IMR-90 (cell line): ENCODE data around the gene TFDP2. TPM values are rescaled to one million over a fixed set of nuclear protein-coding genes. Genes with fewer than 3 reads are reported as not detected.

Experiments used
- ATAC-seq: fragments of 200-7000 bp; cut with Tn5 transposase; 2 replicates; pipeline ENCODE4 v1.9.1; 2020; ENCODE audit warnings: low read depth, mild to moderate bottlenecking, moderate library complexity
- BruUV-seq: library from RNA; stranded (reverse); fragments of 400-500 nt; replicated peaks from 2 replicates; lab custom pipeline; 2021; lab: Mats Ljungman, UMichigan
- CTCF ChIA-PET: fragments of 300-600 bp; formaldehyde crosslinking; extraction: SDS; loops from one replicate; lab custom pipeline; 2021; ENCODE audit warnings: antibody characterized with exemption; lab: Yijun Ruan, JAX
- POLR2A ChIA-PET: fragments of 300-600 bp; sonication (Branson Sonifier 250); formaldehyde crosslinking; loops from one replicate; lab custom pipeline; 2022; ENCODE audit warnings: antibody characterized with exemption; ENCODE audit not compliant: unreplicated experiment; lab: Charles Lee
- DNase-seq: peaks from one replicate; pipeline ENCODE4 v3.0.0; 2013
- H2AFZ ChIP-seq: replicated peaks from 2 replicates; pipeline ENCODE3; 2013; ENCODE audit warnings: low read length, mild to moderate bottlenecking; ENCODE audit not compliant: poor library complexity
- H2AK5ac ChIP-seq: 2 replicates; pipeline ENCODE4 v1.6.1; 2013; ENCODE audit warnings: low read depth, low read length, inconsistent platforms
- H2AK9ac ChIP-seq: replicated peaks from 2 replicates; pipeline ENCODE3; 2013; ENCODE audit warnings: mild to moderate bottlenecking, low read depth, low read length, moderate library complexity; ENCODE audit not compliant: poor library complexity
- H2BK120ac ChIP-seq: 2 replicates; pipeline ENCODE4 v1.6.1; 2013; ENCODE audit warnings: low read depth, low read length, inconsistent platforms
- H2BK15ac ChIP-seq: 3 replicates; pipeline ENCODE4 v1.6.1; 2013; ENCODE audit warnings: low read depth, low read length, inconsistent platforms
- H2BK20ac ChIP-seq: 2 replicates; pipeline ENCODE4 v1.6.1; 2013; ENCODE audit warnings: low read depth, mild to moderate bottlenecking, inconsistent platforms, low read length, moderate library complexity
- H2BK5ac ChIP-seq: 2 replicates; pipeline ENCODE4 v1.6.1; 2013; ENCODE audit warnings: mild to moderate bottlenecking, low read depth, low read length, inconsistent platforms; ENCODE audit not compliant: poor library complexity, severe bottlenecking
- H3K14ac ChIP-seq: replicated peaks from 2 replicates; pipeline ENCODE4 v1.6.1; 2013; ENCODE audit warnings: low read depth, low read length, inconsistent platforms
- H3K18ac ChIP-seq: 2 replicates; pipeline ENCODE4 v1.6.1; 2013; ENCODE audit warnings: low read depth, low read length, control low read depth
- H3K23ac ChIP-seq: 2 replicates; pipeline ENCODE4 v1.6.1; 2013; ENCODE audit warnings: low read depth, low read length, inconsistent platforms
- H3K27ac ChIP-seq: 2 replicates; pipeline ENCODE4 v1.5.1; 2013; ENCODE audit warnings: mild to moderate bottlenecking, control low read depth, low read length; ENCODE audit not compliant: insufficient read depth
- H3K27me3 ChIP-seq: 2 replicates; pipeline ENCODE4 v1.6.1; 2013; ENCODE audit warnings: low read length; ENCODE audit not compliant: control insufficient read depth, insufficient read depth
- H3K36me3 ChIP-seq: 2 replicates; pipeline ENCODE4 v1.6.1; 2013; ENCODE audit warnings: low read length, mixed read lengths; ENCODE audit not compliant: control insufficient read depth, insufficient read depth
- H3K4ac ChIP-seq: 2 replicates; pipeline ENCODE4 v1.6.1; 2013; ENCODE audit warnings: low read depth, low read length, inconsistent platforms
- H3K4me1 ChIP-seq: 2 replicates; pipeline ENCODE4 v1.6.1; 2013; ENCODE audit warnings: low read length, mixed read lengths; ENCODE audit not compliant: control insufficient read depth, insufficient read depth
- H3K4me2 ChIP-seq: 2 replicates; pipeline ENCODE4 v1.6.1; 2013; ENCODE audit warnings: low read depth, mild to moderate bottlenecking, control low read depth, low read length, moderate library complexity
- H3K4me3 ChIP-seq: 2 replicates; pipeline ENCODE4 v1.5.1; 2013; ENCODE audit warnings: low read depth, mild to moderate bottlenecking, control low read depth, low read length, moderate library complexity; ENCODE audit not compliant: insufficient read depth
- H3K56ac ChIP-seq: 2 replicates; pipeline ENCODE4 v1.6.1; 2013; ENCODE audit warnings: low read length, inconsistent platforms; ENCODE audit not compliant: insufficient read depth; ENCODE audit errors: extremely low read depth
- H3K79me1 ChIP-seq, 2 experiments: 2 replicates each; pipeline ENCODE4 v1.6.1; 2013; ENCODE audit warnings: low read length in 2 of 2, inconsistent platforms in 1 of 2, low read depth in 1 of 2
- H3K9ac ChIP-seq: 2 replicates; pipeline ENCODE4 v1.6.1; 2013; ENCODE audit warnings: low read depth, low read length, control low read depth
- H3K9me1 ChIP-seq: 2 replicates; pipeline ENCODE4 v1.6.1; 2013; ENCODE audit warnings: low read length, inconsistent platforms; ENCODE audit not compliant: insufficient read depth
- H3K9me3 ChIP-seq: 2 replicates; pipeline ENCODE4 v1.6.1; 2013; ENCODE audit warnings: low read length; ENCODE audit not compliant: control insufficient read depth, insufficient read depth
- H4K20me1 ChIP-seq: 2 replicates; pipeline ENCODE4 v1.6.1; 2013; ENCODE audit warnings: low read length, inconsistent platforms; ENCODE audit not compliant: insufficient read depth
- H4K5ac ChIP-seq: 2 replicates; pipeline ENCODE4 v1.6.1; 2013; ENCODE audit warnings: mild to moderate bottlenecking, low read depth, low read length, control low read depth
- H4K8ac ChIP-seq, 2 experiments: 2 replicates each; pipeline ENCODE4 v1.6.1; 2013; ENCODE audit warnings: low read depth in 2 of 2, low read length in 2 of 2, control low read depth in 1 of 2, inconsistent platforms in 1 of 2
- H4K91ac ChIP-seq: 2 replicates; pipeline ENCODE4 v1.6.1; 2013; ENCODE audit warnings: low read depth, low read length, inconsistent platforms; ENCODE audit not compliant: insufficient read depth
- RFX5 ChIP-seq: IDR thresholded peaks from 2 replicates; pipeline ENCODE4 v1.8.0; 2012; ENCODE audit warnings: low read depth, mild to moderate bottlenecking, low read length, moderate library complexity
- WGBS, 2 experiments: methylation state at CpG; one replicate each; pipeline versions ENCODE4 v1.1.5 to v1.1.7; 2013; ENCODE audit warnings: missing lambda C conversion rate in 2 of 2; ENCODE audit not compliant: insufficient read length in 1 of 2; ENCODE audit errors: extremely low coverage in 2 of 2; 5-methylcytosine and 5-hydroxymethylcytosine counted together
- dilution Hi-C: fragments of 300-500 bp; cut with HindIII; formaldehyde crosslinking; loops from one replicate; pipeline ENCODE4 v1.14.3; 2018; ENCODE audit warnings: low sequenced_read_pairs; ENCODE audit not compliant: unreplicated experiment
- in situ Hi-C: fragments of 300-500 bp; cut with MboI; formaldehyde crosslinking; loops from 3 replicates; pipeline ENCODE4 v1.14.3; 2019; ENCODE audit warnings: low sequenced_read_pairs, inconsistent platforms, mixed read lengths
- intact Hi-C: fragments of 100-400 bp; cut with micrococcal nuclease; formaldehyde crosslinking; loops from 2 replicates; pipeline ENCODE4 v1.10.0; 2022
- polyA plus RNA-seq, 3 experiments: library from polyadenylated mRNA; depleted of rRNA; stranded (reverse); fragments of >200 nt; gene quantifications; 2 replicates each; pipeline ENCODE4 v1.2.3, GENCODE V29; 2012; ENCODE audit warnings: low replicate concordance in 1 of 3
- total RNA-seq: library from RNA; depleted of rRNA; stranded (reverse); fragments of >200 nt; gene quantifications from 2 replicates; pipeline ENCODE4 v1.2.3, GENCODE V29; 2012

Gene TFDP2
- total and polyA plus RNA-seq, 2 of the 4 experiments (the other 2 are of a cell fraction), result 10.7 to 23.7 TPM

DNA sequence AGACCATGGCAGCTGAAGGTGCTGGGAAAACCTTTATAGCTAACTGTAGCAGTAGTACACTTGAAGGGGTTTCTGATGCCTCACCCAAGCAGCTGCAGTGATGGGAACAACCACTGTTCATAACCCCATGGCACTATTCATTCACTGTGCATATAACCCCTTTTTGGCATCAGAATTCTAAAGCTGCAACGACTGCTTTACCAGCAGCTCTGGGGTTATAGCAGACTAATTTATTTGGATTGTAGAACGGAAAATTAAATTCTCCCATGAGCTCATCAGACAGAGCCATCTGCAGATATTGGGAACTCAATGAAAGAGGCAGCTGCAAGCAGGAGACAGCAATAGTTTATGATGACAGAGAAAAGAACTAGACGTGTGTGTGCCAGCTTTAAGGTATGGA is 28.6 kb downstream of the TFDP2 start:
- Histone ChIP-seq H2BK5ac (no peak overlapping the region), H3K4me3 (no peak overlapping the region), H3K18ac (no peak overlapping the region), H2AK9ac (no peak overlapping the region), H3K14ac (0 out of 2 replicates have a peak overlapping the region, but pooled peaks have one; percentile 30), H4K8ac (no peak overlapping the region), H3K27ac (no peak overlapping the region), H3K23ac (no peak overlapping the region), H3K27me3 (no peaks in the 10 kb centered on the region), H2BK120ac (no peak overlapping the region), H2BK15ac (no peak overlapping the region), H3K9ac (no peak overlapping the region), H4K5ac (no peak overlapping the region), H3K4ac (no peak overlapping the region), H3K36me3 (no peaks in the 10 kb centered on the region), H3K56ac (no peak overlapping the region), H3K9me1 (no peaks in the 10 kb centered on the region), H3K4me2 (no peak overlapping the region), H4K20me1 (no peaks in the 10 kb centered on the region), H2AK5ac (no peak overlapping the region), H4K91ac (no peak overlapping the region), H3K9me3 (no peaks in the 10 kb centered on the region), H3K79me1 (peaks cover 9 to 14% of the 10 kb centered on the region in 2 experiments; a peak in 3 of 4 replicates), H2AFZ (no peak overlapping the region), H2BK20ac (no peak overlapping the region), H3K4me1 (peaks cover 7% of the 10 kb centered on the region)
- WGBS, 2 experiments, result no CpG with 5 or more reads among the region's 3 CpGs
- no peak for ATAC-seq
- no peak for TF ChIP-seq RFX5
- intact Hi-C loops, result no loop called here
- in situ Hi-C loops, result no loop called here
- no peak for DNase-seq
- no TSS peak for BruUV-seq
- dilution Hi-C loops, result no loop called here
- ChIA-PET CTCF (interaction anchor here (1.1 kb wide), 1 partner anchor 160 kb away, joined by 3 read pairs; no protein-coding TSS in a partner anchor), POLR2A (interaction anchor here (1.0 kb wide), 1 partner anchor 12 kb away, joined by 8 read pairs; no protein-coding TSS in a partner anchor)
